HG02970 (cell line): Measurements from ENCODE around the gene GGA1.
A peak's percentile ranks its signal among the peaks of the same experiment; 100 is the strongest.

ENCODE experiments used
- ATAC-seq: cut with Tn5 transposase; IDR thresholded peaks from one replicate; pipeline ENCODE4 v1.9.1; 2021; ENCODE audit warnings: mild to moderate bottlenecking, moderate library complexity, moderate number of reproducible peaks; ENCODE audit not compliant: unreplicated experiment, low FRiP score

Gene GGA1

DNA sequence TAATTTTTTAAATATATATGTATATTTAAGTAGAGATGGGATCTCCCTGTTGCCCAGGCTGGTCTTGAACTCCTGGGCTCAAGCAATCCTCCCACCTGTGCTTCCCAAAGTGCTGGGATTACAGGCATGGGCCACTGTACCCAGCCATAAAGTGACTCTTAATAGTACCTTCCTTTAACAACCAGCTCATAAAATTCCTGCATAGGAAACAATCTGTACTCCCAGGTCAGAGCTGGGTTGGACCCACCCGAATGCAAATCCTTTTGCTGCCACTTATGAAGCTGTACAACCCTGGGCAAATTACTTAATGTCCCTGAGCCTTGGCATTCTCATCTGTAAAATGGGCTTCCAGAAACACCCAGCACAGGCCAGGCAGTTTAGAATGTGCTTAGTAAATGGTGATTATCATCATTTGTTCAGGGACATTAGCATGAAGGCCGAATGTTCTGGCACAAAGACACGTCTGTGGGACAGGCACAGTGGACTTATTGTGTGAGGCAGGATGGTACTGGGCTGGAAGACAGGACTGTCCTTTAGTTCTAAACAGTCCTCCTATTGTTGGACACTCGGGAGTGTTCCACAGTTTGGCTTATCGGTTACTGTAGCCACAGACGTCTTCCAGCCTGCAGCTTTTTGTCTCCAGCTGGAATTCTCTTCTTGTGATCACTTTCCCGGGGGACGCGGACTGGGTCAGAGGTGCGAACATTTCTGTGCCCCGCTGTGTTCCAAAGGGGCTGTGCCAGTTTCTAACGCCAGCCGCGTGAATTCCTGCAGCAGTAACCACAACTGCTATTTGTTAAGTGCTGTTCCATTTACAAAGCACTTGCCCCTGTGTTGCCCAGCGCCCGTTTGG, 55.8 kb downstream of the GGA1 start:
- no peak for ATAC-seq

DNA sequence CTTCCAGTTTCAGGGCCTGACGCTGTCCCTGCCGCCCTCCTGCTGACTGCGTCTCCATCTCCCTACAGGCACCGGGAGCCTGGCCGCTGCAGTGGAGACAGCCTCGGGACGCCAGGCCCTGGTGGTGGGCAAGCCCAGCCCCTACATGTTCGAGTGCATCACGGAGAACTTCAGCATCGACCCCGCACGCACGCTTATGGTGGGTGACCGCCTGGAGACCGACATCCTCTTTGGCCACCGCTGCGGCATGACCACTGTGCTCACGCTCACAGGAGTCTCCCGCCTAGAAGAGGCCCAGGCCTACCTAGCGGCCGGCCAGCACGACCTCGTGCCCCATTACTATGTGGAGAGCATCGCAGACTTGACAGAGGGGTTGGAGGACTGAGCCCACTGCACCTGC, 56.9 kb downstream of the GGA1 start:
- no peak for ATAC-seq

DNA sequence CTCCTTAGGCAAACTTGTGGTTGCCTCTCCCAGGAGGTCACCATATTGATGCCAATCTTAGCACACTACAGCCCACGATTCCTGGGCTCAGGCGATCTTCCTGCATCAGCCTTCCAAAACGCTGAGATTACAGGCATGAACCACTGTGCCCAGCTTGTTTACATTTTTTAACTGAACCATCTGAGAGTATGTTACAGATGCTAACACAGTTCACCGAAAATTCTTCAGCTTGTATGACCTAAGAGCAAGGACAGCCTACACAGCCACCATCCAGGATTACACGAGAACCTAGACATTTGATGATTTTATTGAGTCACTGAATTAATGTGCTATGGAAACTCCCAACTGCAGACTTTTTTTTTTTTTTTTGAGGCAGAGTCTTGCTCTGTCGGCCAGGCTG, 61.0 kb downstream of the GGA1 start:
- no peak for ATAC-seq

DNA sequence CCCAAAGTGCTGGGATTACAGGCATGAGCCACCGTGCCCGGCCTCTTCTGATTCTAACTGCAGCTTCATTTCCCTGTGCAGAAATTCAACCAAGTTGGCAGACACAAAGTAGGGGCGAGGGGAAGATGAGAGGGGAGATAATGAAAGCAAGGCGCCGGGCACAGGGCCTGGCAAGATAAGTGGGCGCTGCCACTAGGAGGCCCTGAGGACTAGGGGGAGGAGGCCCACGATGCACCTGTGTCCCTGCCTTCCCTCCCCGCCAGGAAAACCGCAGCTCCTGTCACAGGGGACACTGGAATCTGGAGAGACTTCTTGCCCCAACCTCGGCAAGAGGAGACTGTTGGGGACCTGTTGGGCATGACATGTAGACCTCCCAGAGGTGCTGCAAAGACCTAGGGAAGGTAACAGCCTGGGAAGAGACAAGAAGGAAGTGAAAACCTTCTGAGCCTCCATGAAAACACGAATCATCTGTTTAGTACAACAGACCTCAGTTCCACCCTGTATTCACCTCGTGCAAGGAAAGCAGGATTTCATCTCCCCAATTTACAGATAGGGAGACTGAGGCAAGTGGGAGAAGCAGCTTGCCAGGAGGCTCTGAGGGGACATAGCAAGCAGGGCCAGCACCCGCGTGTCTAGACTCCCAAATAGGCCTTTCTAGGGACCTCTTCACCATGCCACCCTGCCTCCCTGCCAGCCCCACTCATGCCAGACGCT, 63.7 kb downstream of the GGA1 start:
- ATAC-seq, result no peak

DNA sequence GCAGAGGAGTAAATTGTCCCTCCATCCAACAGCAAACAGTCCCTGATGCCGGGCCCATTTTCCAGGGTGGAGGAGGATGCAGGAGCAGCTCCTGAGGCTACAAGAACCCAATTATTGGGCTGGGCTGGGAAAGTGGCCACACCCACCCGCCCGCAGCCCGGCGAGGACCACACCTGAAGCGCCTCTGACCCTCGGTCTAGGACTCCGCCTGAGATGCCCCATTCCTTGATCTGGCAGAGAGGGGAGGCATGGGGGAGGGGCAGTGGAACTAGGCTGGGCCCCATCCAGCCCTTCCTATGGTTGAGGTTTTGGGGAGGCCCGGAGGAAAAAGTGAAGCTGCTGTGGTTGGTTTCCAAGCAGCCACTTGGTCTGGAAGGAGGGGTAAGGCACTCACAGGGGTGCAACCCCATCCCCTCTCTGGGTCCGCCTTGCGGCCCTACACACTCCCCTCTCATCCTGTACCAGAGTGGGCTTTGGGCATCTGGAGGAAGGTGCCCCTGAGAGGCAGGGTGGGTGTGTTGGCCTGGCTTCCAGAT, 64.4 kb downstream of the GGA1 start:
- no peak for ATAC-seq

DNA sequence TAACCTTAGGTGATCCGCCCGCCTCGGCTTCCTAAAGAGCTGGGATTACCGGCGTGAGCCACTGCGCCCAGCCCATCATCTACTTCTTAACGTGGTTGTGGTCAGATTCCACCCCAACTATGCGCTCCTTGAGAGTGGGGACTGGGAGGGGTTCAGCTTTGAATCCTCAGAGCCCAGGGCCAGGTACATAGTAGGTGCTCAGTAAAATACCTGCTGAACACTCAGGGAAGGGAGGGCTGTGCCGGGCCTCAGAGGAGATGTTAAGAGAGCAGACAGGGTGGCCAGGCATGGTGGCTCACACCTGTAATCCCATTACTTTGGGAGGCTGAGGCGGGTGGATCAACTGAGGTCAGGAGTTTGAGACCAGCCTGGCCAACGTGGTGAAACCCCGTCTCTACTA, 65.6 kb downstream of the GGA1 start:
- no peak for ATAC-seq

DNA sequence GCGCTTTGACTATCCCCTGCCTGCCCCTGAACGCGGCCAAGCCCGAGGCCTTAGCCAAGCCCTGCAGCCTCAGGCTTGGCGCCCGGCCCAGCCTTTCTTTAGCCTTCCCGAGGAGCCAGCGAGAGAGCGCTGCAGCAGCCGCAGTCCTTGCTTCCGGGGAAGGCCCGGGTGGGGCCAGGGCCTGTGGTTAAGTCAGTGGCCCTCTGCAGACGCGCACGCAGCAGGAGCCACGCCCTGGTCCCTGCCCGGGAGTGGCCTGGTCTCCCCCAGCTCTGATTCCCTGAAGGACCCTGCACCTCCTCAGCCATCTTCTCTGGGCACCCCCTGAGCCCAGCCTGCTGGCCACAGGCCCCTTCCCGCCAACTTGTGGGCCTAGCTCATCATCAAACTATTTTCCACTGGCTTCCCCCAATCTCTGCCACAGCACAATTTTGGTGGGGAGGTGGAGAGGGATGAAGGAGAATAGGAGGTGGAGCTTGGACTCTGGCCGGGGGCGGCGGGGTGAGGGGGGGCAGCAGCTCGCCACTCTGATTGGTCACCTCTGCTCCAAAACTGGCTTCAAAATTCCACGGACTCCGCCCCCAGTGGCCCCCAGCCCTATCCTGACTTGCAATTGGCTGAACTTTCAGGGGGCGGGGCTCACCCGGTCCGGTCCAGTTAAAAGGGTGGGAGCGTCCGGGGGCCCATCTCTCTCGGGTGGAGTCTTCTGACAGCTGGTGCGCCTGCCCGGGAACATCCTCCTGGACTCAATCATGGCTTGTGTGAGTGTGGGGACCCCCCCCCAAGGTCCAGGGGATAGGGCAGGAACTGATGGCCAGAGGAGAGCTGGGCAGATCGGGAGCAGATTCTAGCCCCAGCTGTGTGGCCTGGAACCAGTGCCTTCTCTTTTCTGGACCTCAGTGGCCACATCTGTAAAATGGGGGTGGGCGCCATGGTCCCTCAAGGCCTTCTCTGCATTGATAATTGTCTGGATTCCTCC, 66.6 kb downstream of the GGA1 start, which contains the start of gene LGALS1:
TSS of gene LGALS1 (plus strand) at position 686 of the 979 bp plus-strand sequence. CDS start at position 753, 67 bp downstream.
- ATAC-seq, result peak; percentile 43

DNA sequence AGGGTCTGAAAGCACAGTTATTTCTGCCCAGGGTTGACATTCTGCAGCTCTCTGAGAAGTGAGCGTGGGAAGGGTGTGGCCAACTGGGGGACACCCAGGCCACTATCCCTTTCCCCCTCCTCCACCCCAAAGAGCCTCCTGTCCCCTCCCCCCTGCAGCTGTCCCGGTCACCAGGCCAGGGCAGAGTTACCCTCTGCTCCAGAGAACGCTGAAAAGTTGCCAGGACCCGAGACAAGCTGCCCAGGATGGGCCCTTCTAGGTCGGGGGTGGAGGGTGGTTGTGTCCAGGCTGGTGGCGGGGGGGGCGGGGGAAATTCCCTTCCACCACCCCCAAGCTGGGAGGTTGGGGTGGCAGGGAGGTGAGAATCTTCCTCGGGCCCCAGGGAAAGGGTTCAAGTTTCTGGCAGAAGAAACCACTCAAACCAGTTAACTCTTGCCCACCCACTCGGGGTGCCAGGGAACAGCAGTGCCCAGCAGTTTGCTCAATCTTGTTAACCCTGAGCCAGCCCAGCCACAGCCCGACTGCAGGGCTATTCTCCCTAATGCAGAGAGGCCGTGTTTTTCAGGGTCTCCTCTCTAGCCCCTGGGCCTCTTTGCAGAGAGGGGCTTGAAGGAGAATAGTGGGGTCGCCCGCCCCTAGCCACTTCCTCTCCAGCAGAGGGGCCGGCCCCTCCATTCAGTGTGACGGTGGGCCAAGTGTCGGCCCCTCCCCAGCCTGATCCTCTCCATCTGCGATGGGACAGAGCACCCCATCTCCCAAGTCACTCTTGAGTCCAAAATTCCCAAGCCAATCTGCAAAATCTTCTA, 67.5 kb downstream of the GGA1 start:
- no peak for ATAC-seq

DNA sequence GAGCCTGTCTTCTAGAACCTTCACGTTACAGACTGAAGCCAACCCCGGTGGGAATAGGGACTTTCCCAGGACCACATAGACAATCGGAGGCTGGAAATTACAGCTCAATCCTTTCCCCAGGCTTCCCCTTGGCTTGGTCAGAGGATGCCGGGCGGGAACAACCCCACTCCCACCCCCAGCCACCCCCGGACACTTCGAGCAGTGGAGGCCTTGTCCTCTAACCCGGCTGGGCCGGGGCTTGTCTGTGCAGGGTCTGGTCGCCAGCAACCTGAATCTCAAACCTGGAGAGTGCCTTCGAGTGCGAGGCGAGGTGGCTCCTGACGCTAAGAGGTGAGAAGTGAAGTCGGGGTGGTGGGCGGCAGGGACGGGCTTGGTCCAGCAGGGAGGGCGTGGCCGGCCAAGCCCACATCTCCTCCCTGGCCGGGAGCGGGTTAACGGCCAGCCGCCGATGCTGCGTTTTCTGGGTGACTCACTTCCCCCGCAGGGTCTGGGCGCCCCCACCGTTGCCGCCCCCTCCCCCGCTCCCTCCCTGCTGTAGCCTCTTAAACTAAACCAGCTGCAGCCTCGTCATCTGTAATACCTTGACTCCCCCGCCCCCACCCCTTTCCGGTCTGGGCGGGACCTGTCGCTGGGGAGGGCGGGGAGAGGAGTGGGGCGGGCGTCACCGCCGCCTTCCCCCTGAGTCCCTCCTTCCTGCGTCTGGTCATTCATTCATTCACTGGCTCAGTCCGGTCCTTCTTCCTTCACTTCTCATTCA, 68.3 kb downstream of the GGA1 start:
- ATAC-seq, result peak; percentile 42

DNA sequence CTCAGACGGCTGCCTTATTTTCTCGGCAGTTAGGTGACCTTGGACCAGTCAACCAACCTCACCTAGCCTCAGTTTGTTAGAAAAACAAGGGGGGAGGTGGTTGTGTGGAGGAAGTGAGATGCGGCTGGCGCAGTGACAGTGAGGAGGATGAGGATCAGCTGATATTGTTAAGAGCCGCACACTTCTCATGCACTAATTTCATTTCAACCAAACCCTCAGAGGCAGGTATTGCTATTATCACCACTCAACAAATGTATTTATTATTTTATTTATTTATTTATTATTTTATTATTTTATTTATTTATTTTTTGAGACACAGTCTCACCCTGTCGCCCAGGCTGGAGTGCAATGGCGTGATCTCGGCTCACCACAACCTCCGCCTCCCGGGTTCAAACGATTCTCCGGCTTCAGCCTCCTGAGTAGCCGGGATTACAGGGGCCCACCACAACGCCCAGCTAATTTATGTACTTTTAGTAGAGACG, 68.9 kb downstream of the GGA1 start:
- ATAC-seq, result peak; percentile 4

DNA sequence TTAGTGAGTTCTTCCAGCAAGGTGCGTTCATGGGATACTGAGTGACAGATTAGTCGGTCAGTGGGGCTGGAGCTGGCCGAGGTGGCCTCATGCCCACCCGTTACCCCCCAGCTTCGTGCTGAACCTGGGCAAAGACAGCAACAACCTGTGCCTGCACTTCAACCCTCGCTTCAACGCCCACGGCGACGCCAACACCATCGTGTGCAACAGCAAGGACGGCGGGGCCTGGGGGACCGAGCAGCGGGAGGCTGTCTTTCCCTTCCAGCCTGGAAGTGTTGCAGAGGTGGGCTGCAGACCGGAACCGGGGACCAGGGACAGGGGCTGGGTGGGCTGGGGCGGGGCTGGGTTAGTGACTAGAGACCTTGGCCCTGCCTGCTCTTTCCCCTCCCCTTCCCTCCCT, 69.7 kb downstream of the GGA1 start:
- ATAC-seq, result no peak

DNA sequence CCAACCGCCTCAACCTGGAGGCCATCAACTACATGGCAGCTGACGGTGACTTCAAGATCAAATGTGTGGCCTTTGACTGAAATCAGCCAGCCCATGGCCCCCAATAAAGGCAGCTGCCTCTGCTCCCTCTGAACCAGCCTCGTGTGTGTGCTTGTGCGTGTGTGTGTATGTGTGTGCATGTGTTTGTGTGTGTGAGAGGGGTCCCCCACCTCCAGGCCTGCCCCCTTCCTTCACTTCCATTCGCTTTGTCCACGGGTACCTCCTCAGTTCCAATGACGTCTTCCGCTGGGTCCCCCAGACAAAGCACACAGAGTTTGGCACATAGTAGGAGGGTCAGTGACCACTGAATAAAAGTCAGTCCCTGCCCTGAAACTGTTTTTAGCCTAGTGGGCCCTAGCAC, 71.0 kb downstream of the GGA1 start:
- ATAC-seq, result no peak

DNA sequence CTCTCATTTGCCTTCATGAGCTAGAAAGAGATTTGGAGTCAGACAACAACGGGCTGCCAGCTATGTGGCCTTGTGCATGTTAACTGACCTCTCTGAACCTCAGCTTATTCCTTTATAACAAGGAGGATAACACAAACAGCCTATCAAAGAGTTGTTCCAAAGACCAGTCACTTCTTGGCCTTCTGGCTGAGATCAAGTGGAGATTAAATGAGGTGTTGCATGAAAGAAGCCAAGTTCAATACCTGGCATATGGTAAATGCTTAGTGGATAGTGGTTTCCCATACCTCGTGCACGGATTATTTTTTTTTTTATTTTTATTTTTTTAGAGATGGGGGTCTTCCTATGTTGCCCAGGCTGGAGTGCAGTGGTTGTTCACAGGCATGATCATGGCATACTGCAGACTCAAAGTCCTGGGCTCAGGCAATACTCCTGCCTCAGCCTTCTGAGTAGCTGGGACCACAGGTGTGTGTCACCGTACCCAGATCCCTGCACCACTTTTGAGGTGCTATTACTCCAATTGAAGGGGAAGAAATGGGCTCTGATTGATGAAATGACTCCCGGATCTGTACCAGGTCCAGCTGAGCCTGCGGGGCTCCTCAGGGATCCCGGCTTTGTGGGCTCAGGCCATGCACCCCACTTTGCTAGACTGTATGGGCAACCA, 71.7 kb downstream of the GGA1 start:
- ATAC-seq, result no peak

DNA sequence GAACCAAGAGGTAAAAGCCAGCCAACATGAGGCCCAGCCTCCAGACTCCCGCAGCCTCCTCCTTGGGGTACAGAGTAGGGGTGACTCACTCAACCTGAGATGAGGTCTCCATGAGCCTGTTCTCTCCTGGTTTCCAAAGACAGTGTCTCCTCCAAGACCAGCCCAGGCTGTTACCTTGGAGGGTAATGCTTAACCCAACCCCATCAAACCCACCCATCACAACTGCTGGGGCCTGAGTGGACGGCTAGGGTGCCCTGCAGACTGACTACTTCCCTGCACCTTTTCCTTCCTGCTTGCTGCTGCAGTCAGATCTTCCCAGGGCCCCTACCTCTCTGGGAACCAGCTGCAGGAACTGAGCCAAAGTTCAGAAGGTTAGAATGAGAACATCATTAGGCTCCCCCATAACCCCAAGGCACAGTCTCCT, 72.4 kb downstream of the GGA1 start:
- ATAC-seq, result no peak

DNA sequence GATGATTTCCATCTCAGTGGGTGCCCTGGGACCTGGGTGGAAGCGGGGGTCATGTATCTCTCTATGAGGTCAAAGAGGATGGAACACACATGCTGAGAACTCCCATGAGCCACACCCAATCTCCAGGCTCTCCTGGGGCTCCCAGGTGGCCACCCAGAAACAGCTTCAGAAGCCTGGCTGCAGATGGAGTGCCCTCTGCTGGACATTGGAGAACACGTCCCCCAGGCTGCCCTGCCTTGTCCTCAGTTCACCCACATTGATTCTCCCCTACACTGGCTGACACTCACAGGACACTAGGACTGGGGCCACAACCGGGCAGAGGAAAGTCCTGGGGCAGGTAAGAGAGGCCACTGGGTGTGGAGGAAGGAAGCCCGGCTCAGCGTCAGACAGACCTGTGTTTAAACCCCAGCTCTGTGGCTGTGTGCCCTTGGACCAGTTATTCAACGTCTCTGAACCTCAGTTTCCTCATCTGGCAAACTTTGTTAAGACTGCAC, 73.0 kb downstream of the GGA1 start:
- ATAC-seq, result no peak
